ENCODE measurements around the gene KDM4C.

KDM4C gene

DNA sequence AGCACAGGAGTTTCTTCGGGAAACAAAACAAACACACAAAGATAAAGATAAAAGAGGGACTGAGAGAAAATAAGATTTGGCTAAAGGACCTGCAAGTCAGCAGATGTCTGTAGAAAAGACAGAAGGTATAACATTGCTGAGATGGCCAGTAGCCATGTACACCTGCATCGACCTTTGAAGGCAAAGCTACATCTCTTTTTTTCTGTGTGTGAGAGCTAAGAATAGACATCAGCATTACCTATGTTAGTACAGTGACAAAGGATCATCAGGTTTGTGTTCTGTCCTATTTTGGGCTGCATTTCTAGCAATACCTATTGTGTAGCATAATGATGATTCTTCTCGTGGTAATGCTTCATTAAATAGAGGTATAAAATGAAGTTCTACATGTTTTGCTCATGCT lies 64.9 kb downstream of the KDM4C start:
- no peak for DNase-seq (ENCODE audit: low read depth)

GRCh38 chr9:6827439-6828145 lies 69.8 kb downstream of the KDM4C start:
- peak; percentile 72 for TF ChIP-seq CTCF (conservative IDR thresholded peaks at IDR 0.05; ENCODE audit: low read depth, low read length)
- no peak for DNase-seq (ENCODE audit: low read depth)

More for the DNA sequence above, 64.9 kb downstream of the KDM4C start:
- H3K4me3 ChIP-seq (ENCODE audit: low read length): no peak overlapping the region
- no peak for TF ChIP-seq CTCF (conservative IDR thresholded peaks at IDR 0.05; ENCODE audit: low read depth, low read length)

GRCh38 chr9:6829027-6829426 lies 71.3 kb downstream of the KDM4C start:
- TF ChIP-seq CTCF (conservative IDR thresholded peaks at IDR 0.05; ENCODE audit: low read depth, low read length): peak; percentile 22
- DNase-seq (ENCODE audit: low read depth): no peak
- no peak overlapping the region for H3K4me3 ChIP-seq (ENCODE audit: low read length)

More at GRCh38 chr9:6827439-6828145, 69.8 kb downstream of the KDM4C start:
- no peak overlapping the region for H3K4me3 ChIP-seq (ENCODE audit: low read length)

GRCh38 chr9:6829536-6829935 lies 71.8 kb downstream of the KDM4C start:
- H3K4me3 ChIP-seq (ENCODE audit: low read length): no peak overlapping the region
- no peak for TF ChIP-seq CTCF (conservative IDR thresholded peaks at IDR 0.05; ENCODE audit: low read depth, low read length)
- DNase-seq (ENCODE audit: low read depth): no peak

GRCh38 chr9:6833518-6834192 lies 75.9 kb downstream of the KDM4C start:
- H3K4me3 ChIP-seq (ENCODE audit: low read length): no peak overlapping the region
- no peak for TF ChIP-seq CTCF (conservative IDR thresholded peaks at IDR 0.05; ENCODE audit: low read depth, low read length)
- no peak for DNase-seq (ENCODE audit: low read depth)

- no peak for TF ChIP-seq CTCF (conservative IDR thresholded peaks at IDR 0.05; ENCODE audit: low read depth, low read length)
- no peak overlapping the region for H3K4me3 ChIP-seq (ENCODE audit: low read length)
- no peak for DNase-seq (ENCODE audit: low read depth)
Measured at GRCh38 chr9:6834306-6834705, 76.5 kb downstream of the KDM4C start.

DNA sequence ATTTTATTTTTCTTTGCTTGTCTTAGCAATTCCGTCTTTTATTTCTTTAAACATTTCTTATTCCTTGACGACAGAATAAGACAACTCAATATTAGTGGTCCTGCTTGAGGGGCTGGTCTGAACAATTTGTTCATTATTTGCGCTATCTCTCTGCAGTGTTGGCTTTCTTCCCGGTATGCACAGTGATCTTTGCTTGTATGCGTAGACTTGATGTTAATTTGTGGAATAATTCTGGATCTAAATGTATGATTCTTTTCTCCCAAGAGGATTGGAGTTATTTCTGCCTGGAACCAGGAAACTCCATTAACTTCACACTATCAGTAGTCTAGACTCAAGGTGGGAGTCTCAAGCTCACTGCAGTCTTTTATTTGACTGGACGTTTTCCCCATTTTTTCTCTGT lies 80.4 kb downstream of the KDM4C start:
- H3K4me3 ChIP-seq (ENCODE audit: low read length): no peak overlapping the region
- no peak for DNase-seq (ENCODE audit: low read depth)
- no peak for TF ChIP-seq CTCF (conservative IDR thresholded peaks at IDR 0.05; ENCODE audit: low read depth, low read length)
